Epithelial cell of esophagus (primary cell): ENCODE data around the gene BMP15.

Experiments used
- DNase-seq: peaks from one replicate; pipeline ENCODE4 v3.0.0; 2010; ENCODE audit warnings: low read depth
- H3K4me3 ChIP-seq: 2 replicates; pipeline ENCODE4 v1.5.1; 2011; ENCODE audit warnings: mild to moderate bottlenecking, low read length, control low read depth
- CTCF ChIP-seq: IDR thresholded peaks from 2 replicates; pipeline ENCODE4 v1.5.1; 2011; ENCODE audit warnings: low read depth, mild to moderate bottlenecking, low read length, control low read depth, inconsistent platforms; ENCODE audit not compliant: insufficient read depth; ENCODE audit errors: missing control alignments

Gene BMP15

GRCh38 chrX:50963842-50964241, 53.3 kb downstream of the BMP15 start:
- H3K4me3 ChIP-seq = no peak overlapping the region
- DNase-seq = no peak
- TF ChIP-seq CTCF = no peak
